ENCODE results near the gene ARHGEF11.

Gene ARHGEF11

DNA sequence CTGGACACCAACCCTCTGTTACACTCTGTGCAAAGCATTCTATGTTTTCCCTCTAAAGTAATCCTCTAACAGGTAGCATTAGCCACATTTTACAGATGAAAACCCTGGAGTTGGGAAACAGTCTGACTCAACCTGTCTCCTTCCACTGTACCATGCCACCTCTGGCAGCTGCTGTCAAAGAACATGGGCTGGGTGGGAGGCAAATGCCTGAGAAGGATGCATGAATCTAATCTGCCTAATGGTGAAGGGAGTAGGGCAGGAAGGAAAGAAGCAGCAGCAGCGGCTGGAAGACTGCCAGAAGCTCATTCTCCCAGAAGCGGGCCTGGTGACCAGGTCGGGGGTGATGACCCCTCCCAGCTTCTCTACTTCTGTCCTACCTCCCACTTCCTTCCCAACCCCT, 103.4 kb downstream of the ARHGEF11 start:
- no peak for DNase-seq (ENCODE audit: low spot score)

DNA sequence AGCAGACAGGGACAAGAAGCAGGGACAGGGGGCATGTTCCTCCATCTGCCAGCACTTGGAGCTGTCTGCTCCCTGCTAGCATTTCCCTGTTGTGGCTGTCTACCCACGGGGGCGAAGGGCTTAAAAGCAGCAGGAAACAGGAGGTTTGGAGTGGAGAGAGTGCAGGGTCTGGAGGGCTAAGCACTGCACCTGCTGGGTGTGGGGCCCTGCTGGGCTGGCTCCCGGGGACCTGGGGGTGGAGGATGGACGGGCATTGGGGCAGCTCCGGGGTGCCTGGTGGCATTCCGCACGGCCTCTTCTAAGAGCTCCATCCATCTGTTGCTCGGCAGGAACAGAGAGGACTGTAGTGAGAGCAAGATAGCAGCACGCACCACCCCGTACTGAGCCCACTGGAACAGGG, 103.9 kb downstream of the ARHGEF11 start:
- DNase-seq (ENCODE audit: low spot score) = no peak
- TF ChIP-seq, protein P1, sequence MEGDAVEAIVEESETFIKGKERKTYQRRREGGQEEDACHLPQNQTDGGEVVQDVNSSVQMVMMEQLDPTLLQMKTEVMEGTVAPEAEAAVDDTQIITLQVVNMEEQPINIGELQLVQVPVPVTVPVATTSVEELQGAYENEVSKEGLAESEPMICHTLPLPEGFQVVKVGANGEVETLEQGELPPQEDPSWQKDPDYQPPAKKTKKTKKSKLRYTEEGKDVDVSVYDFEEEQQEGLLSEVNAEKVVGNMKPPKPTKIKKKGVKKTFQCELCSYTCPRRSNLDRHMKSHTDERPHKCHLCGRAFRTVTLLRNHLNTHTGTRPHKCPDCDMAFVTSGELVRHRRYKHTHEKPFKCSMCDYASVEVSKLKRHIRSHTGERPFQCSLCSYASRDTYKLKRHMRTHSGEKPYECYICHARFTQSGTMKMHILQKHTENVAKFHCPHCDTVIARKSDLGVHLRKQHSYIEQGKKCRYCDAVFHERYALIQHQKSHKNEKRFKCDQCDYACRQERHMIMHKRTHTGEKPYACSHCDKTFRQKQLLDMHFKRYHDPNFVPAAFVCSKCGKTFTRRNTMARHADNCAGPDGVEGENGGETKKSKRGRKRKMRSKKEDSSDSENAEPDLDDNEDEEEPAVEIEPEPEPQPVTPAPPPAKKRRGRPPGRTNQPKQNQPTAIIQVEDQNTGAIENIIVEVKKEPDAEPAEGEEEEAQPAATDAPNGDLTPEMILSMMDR (IDR thresholded peaks at IDR 0.05; ENCODE audit: extremely low read depth, missing control alignments) = no peak

More for the DNA sequence above, 103.4 kb downstream of the ARHGEF11 start:
- TF ChIP-seq, protein P1 (IDR thresholded peaks at IDR 0.05; ENCODE audit: extremely low read depth, missing control alignments) = no peak

DNA sequence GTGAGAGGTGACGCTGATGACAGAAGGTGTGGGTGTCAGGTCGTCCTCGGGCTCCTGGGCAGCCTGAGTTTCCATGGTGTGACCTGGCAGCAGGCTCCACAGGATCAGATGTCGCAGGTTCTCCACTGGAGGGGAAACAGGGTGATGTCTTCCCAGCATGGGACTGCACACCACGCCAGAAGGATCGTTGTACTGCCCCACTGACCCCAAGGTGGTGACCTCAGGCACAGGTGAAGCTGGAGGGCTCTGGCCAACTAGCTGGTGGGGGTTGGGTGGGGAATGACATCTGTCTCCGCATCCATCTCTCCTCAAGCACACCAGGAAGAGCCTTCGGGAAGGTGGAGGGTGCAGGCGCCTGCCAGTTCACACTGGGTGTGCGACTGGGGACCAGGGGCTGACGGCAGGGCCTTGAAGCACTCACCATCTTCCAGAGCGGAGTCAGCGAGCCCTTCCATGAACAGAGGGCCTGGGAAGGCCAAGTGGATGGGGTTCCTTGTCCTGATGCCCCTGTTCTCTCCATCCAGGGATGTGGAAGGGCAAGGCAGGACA, 105.7 kb downstream of the ARHGEF11 start:
- DNase-seq (ENCODE audit: low spot score) = no peak
- TF ChIP-seq, protein P1 (IDR thresholded peaks at IDR 0.05; ENCODE audit: extremely low read depth, missing control alignments) = no peak

DNA sequence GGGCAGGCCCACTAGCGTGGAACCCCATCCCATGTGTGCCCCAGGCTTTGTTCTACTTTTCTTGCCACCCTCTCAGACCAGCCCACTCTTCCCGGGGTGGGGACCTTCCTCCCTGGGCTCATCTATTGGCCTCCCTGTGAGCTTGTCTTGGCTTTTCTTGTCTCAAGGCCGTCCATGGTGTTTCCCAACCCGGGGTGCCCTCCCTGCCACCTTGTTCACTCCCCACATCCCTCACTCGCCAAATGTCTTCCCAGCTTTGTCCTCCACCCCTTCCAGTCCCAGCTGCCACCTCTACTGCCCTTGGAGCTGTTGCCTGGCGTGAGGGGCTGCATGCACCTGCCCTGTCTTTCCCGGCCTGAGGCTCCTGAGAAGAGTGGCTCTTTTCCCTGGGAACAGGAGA, 106.7 kb downstream of the ARHGEF11 start:
- TF ChIP-seq, protein P1 (IDR thresholded peaks at IDR 0.05; ENCODE audit: extremely low read depth, missing control alignments) = no peak
- no peak for DNase-seq (ENCODE audit: low spot score)

DNA sequence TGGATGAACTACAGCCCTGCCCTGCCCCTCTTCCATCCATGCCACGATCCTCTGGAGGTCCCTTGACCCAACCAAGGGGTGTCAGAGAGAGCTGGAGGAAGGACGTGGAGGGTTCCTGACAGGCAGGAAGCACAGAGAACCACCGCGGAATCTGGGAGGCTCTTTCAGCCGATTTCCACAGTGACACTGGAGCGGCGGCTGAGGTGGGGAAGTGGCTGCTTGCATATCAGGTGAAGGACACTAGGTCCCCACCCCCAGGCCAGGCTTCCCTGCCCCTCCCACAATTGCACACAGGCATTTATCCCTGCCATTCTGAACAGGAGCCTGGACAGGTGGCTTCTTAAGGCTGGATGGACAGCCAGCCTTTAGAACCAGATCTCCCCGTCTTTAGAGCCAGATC, 107.7 kb downstream of the ARHGEF11 start:
- TF ChIP-seq, protein P1 (IDR thresholded peaks at IDR 0.05; ENCODE audit: extremely low read depth, missing control alignments) = no peak
- no peak for DNase-seq (ENCODE audit: low spot score)

DNA sequence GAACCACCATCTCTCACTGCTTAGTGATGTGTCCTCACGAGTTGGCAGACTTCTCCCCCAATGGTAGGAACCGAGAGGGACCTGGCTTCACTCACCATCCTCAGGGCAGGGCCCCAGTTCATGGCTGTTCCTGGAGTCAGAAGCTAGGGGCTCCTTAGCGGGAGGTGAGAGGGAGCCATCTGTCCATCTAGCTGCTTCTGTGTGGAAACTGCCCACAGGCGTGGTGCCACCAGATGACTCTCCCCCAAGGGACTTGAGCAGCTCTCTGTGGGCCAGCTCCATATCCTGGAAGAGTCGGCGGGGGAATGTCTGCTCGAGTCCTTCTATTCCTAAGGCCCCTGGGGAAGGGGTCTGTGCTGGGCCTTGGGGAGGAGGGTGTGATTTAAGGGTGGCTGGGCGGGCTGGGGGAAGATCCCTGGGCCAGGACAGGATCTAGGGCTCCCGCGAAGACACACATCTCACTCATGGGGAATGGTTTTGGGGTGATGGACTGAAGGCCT, 108.8 kb downstream of the ARHGEF11 start:
- DNase-seq (ENCODE audit: low spot score) = no peak
- TF ChIP-seq, protein P1 (IDR thresholded peaks at IDR 0.05; ENCODE audit: extremely low read depth, missing control alignments) = no peak

DNA sequence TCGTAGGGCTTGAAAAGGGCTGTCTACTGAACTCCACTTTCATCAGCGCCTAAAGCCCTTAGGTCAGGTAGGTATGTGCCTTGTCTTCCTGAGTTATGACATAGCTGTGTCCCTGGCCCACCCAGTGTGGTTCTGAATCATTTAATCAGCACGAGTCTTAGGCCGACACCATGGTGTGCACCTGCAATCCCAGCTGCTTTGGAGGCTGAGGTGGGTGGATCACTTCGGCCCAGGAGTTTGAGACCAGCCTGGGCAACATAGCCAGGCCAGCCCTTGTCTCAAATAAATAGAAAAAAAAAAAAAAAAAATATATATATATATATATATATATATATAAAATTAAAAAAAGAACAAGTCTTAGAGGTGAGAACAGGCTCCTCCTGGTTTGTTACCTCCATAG, 109.4 kb downstream of the ARHGEF11 start:
- TF ChIP-seq, protein P1 (IDR thresholded peaks at IDR 0.05; ENCODE audit: extremely low read depth, missing control alignments) = no peak
- no peak for DNase-seq (ENCODE audit: low spot score)
